MM.1S (cell line): ENCODE results near the gene ZC3H12C.

Experiments used
- DNase-seq: peaks from one replicate; pipeline ENCODE4 v3.0.0-alpha.2; 2015
- H2AFZ ChIP-seq: fragments of 300-600 bp; sonication (generic); 2 replicates; pipeline ENCODE4 v1.6.0; 2016; ENCODE audit warnings: antibody characterized with exemption, low read length
- H3F3A ChIP-seq: fragments of 300-600 bp; sonication (generic); 2 replicates; pipeline ENCODE4 v1.6.1; 2016; ENCODE audit warnings: mild to moderate bottlenecking, antibody characterized with exemption, low read length, moderate library complexity, mixed read lengths; ENCODE audit not compliant: insufficient read depth
- H3K27ac ChIP-seq: fragments of 300-600 bp; sonication (generic); 2 replicates; pipeline ENCODE4 v1.5.1; 2016; ENCODE audit warnings: mild to moderate bottlenecking, low read length
- H3K27me3 ChIP-seq: fragments of 300-600 bp; sonication (generic); replicated peaks from 2 replicates; pipeline ENCODE4 v1.6.0; 2016; ENCODE audit warnings: low read length; ENCODE audit not compliant: insufficient read depth
- H3K36me3 ChIP-seq: fragments of 300-600 bp; sonication (generic); replicated peaks from 2 replicates; pipeline ENCODE4 v1.6.1; 2016; ENCODE audit warnings: mild to moderate bottlenecking, low read length, mixed read lengths; ENCODE audit not compliant: insufficient read depth
- H3K4me1 ChIP-seq: fragments of 300-600 bp; sonication (generic); 2 replicates; pipeline ENCODE4 v1.6.1; 2016; ENCODE audit warnings: low read length, mixed read lengths
- H3K4me2 ChIP-seq: fragments of 300-600 bp; sonication (generic); 2 replicates; pipeline ENCODE4 v1.6.0; 2016; ENCODE audit warnings: low read depth, low read length
- H3K4me3 ChIP-seq: fragments of 300-600 bp; sonication (generic); 2 replicates; pipeline ENCODE4 v1.5.1; 2016; ENCODE audit warnings: low read length, mixed read lengths
- H3K79me2 ChIP-seq: fragments of 300-600 bp; sonication (generic); 2 replicates; pipeline ENCODE4 v1.6.1; 2016; ENCODE audit warnings: mixed run types, low read length, mixed read lengths
- H3K9ac ChIP-seq: fragments of 300-600 bp; sonication (generic); 2 replicates; pipeline ENCODE4 v1.6.1; 2016; ENCODE audit warnings: low read length, mixed read lengths
- H3K9me2 ChIP-seq: fragments of 300-600 bp; sonication (generic); replicated peaks from 2 replicates; pipeline ENCODE4 v1.6.1; 2016; ENCODE audit warnings: mild to moderate bottlenecking, low read length, mixed read lengths; ENCODE audit not compliant: insufficient read depth
- H3K9me3 ChIP-seq: fragments of 300-600 bp; sonication (generic); replicated peaks from 2 replicates; pipeline ENCODE4 v1.6.1; 2016; ENCODE audit warnings: mild to moderate bottlenecking, low read length, mixed read lengths; ENCODE audit not compliant: insufficient read depth
- H4K20me1 ChIP-seq: fragments of 300-600 bp; sonication (generic); 2 replicates; pipeline ENCODE4 v1.6.1; 2016; ENCODE audit warnings: mild to moderate bottlenecking, low read length, moderate library complexity, mixed read lengths; ENCODE audit not compliant: insufficient read depth
- EZH2 ChIP-seq: fragments of 300-600 bp; sonication (generic); optimal IDR thresholded peaks from 2 replicates; pipeline ENCODE3; 2017; ENCODE audit warnings: low read depth, mild to moderate bottlenecking, antibody characterized with exemption, low read length, mixed read lengths
- EZH2phosphoT487 ChIP-seq: fragments of 300-600 bp; sonication (generic); IDR thresholded peaks from 2 replicates; pipeline ENCODE4 v1.6.1; 2018; ENCODE audit warnings: antibody characterized with exemption, low read length
- TF ChIP-seq, protein P1 (sequence below): fragments of 300-600 bp; sonication (generic); IDR thresholded peaks from 2 replicates; pipeline ENCODE4 v1.5.1; 2016; ENCODE audit warnings: antibody characterized with exemption, low read length, mixed read lengths

ZC3H12C gene

GRCh38 chr11:110148775-110149744 is 55.9 kb downstream of the ZC3H12C start:
- H3K36me3 ChIP-seq: no peaks in the 10 kb centered on the region
- H3K4me1 ChIP-seq: no peaks in the 10 kb centered on the region
- no peak overlapping the region for H3K4me2 ChIP-seq

GRCh38 chr11:110152199-110152598 is 59.0 kb downstream of the ZC3H12C start:
- no peak overlapping the region for H3K4me2 ChIP-seq

More at GRCh38 chr11:110148775-110149744, 55.9 kb downstream of the ZC3H12C start:
- no peaks in the 10 kb centered on the region for H3K9me2 ChIP-seq
- H3K27ac ChIP-seq: no peak overlapping the region
- no peaks in the 10 kb centered on the region for H4K20me1 ChIP-seq
- H3K79me2 ChIP-seq: peaks cover 3% of the 10 kb centered on the region; the same call in 1 of the 2 replicates
- no peak overlapping the region for H3K4me3 ChIP-seq
- no peak overlapping the region for H2AFZ ChIP-seq
- TF ChIP-seq, protein P1, sequence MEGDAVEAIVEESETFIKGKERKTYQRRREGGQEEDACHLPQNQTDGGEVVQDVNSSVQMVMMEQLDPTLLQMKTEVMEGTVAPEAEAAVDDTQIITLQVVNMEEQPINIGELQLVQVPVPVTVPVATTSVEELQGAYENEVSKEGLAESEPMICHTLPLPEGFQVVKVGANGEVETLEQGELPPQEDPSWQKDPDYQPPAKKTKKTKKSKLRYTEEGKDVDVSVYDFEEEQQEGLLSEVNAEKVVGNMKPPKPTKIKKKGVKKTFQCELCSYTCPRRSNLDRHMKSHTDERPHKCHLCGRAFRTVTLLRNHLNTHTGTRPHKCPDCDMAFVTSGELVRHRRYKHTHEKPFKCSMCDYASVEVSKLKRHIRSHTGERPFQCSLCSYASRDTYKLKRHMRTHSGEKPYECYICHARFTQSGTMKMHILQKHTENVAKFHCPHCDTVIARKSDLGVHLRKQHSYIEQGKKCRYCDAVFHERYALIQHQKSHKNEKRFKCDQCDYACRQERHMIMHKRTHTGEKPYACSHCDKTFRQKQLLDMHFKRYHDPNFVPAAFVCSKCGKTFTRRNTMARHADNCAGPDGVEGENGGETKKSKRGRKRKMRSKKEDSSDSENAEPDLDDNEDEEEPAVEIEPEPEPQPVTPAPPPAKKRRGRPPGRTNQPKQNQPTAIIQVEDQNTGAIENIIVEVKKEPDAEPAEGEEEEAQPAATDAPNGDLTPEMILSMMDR: no peak
- TF ChIP-seq EZH2phosphoT487 (no peak), EZH2 (no peak)
- DNase-seq: no peak
- H3K9me3 ChIP-seq: no peaks in the 10 kb centered on the region
- no peaks in the 10 kb centered on the region for H3K27me3 ChIP-seq
- no peak overlapping the region for H3K9ac ChIP-seq
- no peaks in the 10 kb centered on the region for H3F3A ChIP-seq

GRCh38 chr11:110153474-110153873 is 60.3 kb downstream of the ZC3H12C start:
- Histone ChIP-seq H3K36me3 (no peaks in the 10 kb centered on the region), H3K27ac (no peak overlapping the region), H4K20me1 (no peaks in the 10 kb centered on the region), H3K79me2 (0 out of 2 replicates have a peak, but pooled peaks cover 3% of the 10 kb centered on the region), H3K9ac (no peak overlapping the region), H3K4me2 (no peak overlapping the region), H2AFZ (no peak overlapping the region), H3K27me3 (no peaks in the 10 kb centered on the region), H3K4me3 (no peak overlapping the region), H3K9me2 (no peaks in the 10 kb centered on the region), H3F3A (no peaks in the 10 kb centered on the region), H3K9me3 (no peaks in the 10 kb centered on the region), H3K4me1 (no peaks in the 10 kb centered on the region)
- TF ChIP-seq, protein P1: no peak
- TF ChIP-seq EZH2 (no peak), EZH2phosphoT487 (no peak)
- no peak for DNase-seq

More at GRCh38 chr11:110152199-110152598, 59.0 kb downstream of the ZC3H12C start:
- no peaks in the 10 kb centered on the region for H4K20me1 ChIP-seq
- H3K27ac ChIP-seq: no peak overlapping the region
- no peaks in the 10 kb centered on the region for H3K4me1 ChIP-seq
- no peak overlapping the region for H2AFZ ChIP-seq
- H3K9me3 ChIP-seq: no peaks in the 10 kb centered on the region
- H3K27me3 ChIP-seq: no peaks in the 10 kb centered on the region
- no peak for DNase-seq
- H3K79me2 ChIP-seq: 0 out of 2 replicates have a peak, but pooled peaks cover 3% of the 10 kb centered on the region
- no peak overlapping the region for H3K9ac ChIP-seq
- no peaks in the 10 kb centered on the region for H3F3A ChIP-seq
- H3K36me3 ChIP-seq: no peaks in the 10 kb centered on the region
- no peak overlapping the region for H3K4me3 ChIP-seq
- no peaks in the 10 kb centered on the region for H3K9me2 ChIP-seq
- TF ChIP-seq EZH2 (no peak), EZH2phosphoT487 (no peak)
- TF ChIP-seq, protein P1: no peak
